GM19043 (cell line): Measurements from ENCODE around the gene HOXC10.

ENCODE experiments used
- ATAC-seq: cut with Tn5 transposase; IDR thresholded peaks from one replicate; pipeline ENCODE4 v1.9.1; 2021; ENCODE audit warnings: low read depth; ENCODE audit not compliant: unreplicated experiment

Gene HOXC10

DNA sequence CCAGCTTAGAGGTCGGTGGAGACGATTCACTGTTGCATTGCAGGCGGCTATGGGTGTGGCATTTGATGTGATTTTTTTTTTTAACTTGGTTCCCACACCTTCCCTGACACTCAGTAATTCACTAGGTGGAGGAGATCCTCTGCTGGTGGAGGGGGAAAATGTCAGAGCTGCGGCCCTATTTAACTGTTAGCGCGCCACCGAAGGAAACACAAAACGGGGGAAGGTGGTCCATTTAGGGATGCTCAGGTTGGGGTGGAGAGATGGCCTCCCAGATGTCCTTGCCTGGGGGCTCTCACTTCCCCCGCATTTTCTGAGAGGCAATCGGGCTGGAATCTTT lies 34.5 kb upstream of the HOXC10 start:
- no peak for ATAC-seq

DNA sequence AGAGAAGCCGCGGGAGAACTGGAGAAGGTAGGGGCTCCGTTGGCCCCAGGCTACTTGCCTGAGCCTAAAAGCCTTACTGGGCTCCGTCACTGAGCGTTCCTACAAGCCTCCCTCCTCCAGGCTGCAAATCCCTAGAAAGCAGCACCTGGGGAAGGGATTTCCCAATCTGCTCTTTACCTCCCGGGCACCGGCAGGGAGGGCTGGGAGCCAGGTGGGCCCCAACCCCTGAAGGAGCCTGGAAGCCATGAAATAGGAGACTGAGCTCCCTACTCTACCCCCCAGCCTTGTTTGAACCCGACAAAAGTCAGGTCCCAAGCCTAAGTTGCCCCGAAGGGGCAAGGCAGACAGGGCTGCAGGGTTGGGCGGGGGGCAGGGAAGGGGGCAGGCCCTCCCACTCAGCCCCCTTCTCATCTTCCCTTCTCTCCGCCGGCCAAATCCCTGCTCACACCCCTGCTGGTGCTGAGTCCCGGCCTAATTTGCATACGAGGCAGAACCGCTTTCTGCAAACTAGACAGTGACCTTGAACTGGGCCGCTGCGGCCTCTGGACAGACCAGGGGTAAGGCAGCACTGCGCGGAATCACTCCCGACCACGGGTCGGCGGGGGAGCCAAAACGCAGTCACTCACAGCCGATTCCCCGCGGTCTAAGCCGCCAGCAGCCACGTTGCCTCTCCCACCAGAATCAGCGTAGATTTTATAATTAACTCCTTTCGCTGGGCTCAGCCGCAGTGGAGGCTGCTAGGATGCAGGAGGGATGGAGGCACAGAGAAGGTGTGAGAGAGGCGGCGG lies 34.0 kb upstream of the HOXC10 start:
- ATAC-seq = no peak

DNA sequence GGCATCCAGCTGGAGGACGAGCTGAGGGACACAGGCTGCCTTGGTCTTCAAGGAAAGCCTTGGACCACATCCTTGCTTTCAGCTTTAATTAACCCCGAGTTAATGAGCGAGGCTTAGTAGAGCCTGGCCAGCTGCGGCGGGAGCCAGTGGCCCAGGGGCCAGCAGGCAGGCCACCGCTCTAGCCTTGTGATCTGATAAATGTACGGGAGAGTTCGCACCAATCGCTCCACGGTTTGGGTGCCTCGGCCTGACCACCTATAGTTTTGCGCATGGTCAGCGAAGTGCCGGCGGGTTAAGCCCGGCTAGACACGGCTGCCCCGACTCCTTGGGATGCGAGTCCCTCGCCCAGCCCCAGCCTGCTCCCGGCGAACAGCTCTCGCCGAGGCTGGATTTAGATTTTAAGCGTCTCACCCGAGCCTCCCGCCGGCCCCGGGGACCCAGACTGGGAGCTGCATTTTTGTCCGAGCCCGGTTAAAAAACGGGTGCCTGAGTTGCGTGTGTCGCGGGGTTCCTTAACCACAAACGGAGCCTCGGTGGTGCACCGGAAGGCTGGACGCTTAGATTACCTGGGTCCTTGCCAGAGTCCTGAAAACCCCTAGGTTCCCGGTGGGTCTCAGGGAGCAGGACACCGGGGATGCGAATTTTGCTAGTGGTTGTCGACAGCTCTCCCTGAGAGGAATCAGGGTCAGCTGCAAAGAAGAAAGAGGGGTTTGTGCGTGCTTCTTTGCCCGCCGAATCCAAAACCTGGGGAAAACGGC lies 33.2 kb upstream of the HOXC10 start:
- ATAC-seq = no peak

DNA sequence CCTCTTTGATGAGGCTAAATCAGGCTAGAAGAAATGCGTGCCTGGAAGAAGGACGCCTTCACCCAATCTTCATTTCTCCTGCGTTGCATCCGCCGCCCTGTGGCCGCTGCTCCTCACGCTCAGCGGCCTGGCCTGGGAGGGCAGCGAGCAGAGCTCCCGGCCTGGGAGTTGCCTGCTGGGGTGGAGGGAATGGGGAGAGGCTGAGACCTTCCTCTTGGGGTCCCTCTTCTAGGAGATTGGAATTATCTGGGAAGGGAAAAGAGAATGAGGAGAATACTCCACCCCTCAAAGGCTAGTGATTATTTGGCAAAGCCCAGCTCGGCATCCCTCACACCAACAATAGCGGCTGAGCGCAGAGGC lies 32.6 kb upstream of the HOXC10 start:
- no peak for ATAC-seq

DNA sequence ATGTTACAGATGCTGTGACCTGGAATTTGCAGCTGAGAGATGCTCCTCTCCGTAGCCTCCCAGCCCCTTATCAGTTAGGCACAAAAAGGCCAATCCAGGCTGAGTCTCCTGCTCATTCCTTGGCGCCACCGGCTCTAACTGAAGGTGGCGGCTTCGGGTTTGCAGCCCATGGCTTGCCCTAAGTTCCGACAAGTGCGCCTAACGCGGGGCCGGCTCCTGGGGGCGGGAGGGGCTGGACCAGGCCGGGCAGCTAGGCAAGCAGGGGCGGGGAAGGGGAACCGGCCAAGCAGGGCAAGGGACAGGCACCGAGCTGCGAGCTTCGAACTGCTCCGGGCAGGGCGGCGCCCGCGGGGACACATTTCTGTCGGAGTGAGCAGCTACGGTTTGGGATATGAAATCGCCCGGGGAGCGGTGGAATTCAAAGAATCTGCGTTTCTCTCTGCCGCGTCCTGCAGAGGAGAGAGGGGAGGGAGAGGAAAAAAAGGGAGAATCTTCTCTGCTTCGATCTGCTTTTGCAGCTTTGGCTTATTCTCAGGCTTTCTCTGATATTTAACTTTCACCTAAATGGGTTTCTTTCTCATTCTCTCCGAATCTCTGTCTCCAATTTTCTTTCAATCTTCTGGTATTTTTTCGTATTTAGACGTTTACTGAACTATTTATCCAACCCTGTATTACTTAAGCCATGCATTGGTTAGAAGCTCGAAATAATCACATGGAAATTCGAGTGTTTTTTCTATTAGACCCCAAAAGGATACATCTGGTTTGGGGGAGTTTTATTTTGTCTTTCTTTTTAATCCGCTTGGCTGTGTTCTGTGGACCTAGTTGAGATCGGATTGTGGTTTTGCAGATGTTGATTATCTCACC lies 31.8 kb upstream of the HOXC10 start:
- no peak for ATAC-seq

DNA sequence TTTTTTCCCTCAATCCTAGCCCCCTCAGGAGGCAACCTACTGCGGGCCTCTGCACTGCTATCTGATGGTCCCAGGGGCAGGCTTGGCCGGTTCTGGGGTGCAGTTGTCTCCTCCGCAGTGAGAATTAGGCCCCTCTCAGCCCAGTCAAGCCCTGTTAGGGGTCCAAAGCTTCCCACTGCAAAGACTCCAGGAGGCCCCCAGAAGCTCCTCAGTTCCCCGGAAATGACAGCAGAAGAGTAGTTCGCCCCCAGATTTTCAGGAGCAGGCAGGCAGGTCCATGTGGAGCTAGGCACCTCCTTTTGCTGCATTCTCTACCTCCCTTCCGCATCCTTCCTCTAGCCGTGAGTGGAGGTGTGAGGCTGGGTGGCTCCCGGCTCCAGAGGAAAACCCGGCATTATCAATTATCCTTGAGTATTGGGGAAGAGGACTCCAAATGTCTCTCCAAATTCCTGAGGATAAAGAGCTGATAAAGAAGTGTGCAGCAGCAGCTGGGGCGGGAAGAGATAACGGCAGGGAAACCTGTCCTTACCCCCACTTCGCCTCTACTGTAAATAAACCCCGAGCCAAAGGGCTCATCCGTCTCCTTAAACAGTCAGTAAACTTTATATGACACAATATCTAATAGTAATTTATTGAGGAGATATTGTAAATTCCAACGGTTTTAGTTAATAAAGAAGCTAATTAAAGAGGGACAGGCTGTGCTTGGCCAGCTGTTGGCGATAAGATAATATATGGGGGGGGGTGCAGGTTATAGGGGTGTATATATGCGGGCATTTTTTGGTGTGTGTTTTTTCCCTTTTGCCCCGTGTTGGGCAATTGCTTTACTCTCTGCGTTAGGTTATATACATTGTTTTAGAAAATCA lies 30.9 kb upstream of the HOXC10 start:
- no peak for ATAC-seq

DNA sequence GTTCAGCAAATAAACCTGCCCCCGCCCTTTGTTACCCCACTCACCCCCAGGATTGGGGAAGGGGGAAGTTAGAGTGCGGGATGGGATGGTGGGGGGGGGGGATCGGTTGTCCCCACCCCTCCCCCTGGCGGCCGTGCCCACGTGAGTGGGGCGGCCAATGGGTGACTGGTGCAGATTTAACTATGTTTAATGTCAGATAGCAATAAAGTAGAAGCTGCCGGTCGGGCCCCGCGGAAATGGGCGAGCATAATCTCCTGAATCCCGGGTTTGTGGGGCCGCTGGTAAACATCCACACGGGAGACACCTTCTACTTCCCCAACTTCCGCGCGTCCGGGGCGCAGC lies 30.3 kb upstream of the HOXC10 start, which contains the start of gene HOXC12:
Gene HOXC12 (plus strand): TSS at position 210 of the 342 bp plus-strand sequence. CDS start 27 bp downstream, at position 237.
- no peak for ATAC-seq

DNA sequence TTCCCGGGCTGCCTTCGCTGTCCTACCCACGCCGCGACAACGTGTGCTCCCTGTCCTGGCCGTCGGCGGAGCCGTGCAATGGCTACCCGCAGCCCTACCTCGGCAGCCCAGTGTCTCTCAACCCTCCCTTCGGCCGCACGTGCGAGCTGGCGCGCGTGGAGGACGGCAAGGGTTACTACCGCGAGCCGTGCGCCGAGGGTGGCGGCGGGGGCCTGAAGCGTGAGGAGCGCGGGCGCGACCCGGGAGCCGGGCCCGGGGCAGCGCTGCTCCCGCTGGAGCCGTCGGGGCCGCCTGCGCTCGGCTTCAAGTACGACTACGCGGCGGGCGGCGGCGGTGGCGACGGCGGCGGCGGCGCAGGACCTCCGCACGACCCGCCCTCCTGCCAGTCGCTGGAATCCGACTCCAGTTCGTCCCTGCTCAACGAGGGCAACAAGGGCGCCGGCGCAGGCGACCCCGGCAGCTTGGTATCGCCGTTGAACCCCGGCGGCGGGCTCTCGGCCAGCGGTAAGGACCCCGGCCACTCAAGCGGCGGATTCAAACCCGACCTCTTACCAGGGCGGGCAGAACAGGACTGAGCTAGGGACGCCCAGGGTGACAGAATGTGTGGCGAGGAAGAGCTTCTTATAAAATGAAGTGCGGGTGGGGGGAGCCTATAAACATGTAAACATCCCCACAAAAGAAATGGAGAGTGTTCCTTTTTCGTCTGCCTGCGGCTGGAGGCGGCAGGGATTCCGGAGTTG lies 29.7 kb upstream of the HOXC10 start:
- ATAC-seq = no peak

DNA sequence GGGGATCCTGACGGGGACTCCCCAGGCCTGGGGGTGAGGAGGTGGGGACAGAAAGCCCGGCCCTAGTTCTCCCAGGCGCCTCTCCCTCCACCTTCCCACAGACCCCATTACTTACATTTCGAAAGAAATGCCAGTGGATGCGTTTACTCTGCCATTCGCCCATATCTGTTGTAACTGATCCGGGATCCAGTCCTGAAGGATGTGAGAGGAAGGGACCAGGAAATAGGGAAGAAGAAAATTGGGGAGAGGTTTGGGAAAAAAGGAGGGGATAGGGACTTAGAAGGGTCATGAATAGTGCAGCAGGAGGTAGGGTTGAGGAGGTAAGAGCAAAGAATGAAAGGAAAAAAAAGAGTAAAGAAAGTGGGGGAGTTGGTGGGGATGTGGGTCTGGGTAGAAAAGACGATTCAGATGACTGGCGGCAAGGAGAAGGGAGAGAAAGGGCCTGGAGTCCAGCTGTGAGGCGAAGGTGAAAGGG lies 29.1 kb upstream of the HOXC10 start:
- no peak for ATAC-seq

DNA sequence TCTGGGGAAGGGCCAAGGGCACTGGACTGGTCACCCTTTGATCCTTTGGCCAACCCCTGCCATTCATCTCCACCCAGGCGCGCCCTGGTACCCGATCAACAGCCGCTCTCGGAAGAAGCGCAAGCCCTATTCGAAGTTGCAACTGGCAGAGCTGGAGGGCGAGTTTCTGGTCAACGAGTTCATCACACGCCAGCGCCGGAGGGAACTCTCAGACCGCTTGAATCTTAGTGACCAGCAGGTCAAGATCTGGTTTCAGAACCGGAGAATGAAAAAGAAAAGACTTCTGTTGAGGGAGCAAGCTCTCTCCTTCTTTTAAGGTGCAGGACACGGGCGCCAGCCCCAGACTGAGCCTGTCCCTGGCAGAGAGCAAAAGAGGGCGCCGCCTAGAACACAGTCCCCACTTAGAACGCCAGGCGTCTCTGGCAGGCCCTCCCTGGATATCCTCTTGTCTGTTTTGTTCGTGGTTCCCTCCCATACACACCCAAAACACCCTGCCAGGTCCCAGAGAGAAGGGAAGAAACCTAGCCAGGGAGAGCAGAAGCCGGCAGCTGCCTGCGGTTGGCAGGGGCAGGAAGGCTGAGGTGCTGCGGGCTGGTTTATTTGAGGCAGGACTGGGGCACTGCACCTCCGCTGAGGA lies 28.6 kb upstream of the HOXC10 start:
- ATAC-seq = no peak

DNA sequence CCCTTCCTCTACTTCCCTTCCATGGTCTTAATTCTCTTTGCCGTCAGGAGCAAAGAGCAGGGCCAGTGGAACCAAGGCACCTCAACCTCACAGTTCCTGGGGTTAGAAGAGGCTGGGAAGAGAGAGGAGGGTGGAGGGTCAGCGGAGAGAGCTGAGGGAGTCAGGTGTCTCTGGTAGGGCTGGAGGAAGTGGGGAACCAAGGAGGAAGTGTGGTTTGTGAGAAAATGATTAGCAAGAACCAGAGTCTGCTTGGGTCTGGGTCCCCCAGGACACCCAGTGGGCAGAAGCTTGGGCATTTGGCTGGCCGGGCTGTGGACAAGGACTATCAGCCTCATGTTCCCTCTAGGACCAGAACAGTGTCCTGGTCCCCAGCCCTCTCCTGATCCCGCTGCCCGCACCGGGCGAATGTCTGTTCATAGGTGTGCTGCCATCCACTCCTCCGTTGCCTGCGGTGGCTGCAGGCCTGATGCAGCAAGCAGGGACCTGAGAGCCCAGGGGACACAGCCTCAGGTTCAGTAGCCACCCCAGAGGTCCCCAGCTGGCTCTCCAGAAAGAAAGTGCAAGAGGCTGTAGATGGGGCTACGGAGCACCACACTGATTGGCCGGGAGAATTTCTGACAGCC lies 27.9 kb upstream of the HOXC10 start:
- ATAC-seq = no peak

DNA sequence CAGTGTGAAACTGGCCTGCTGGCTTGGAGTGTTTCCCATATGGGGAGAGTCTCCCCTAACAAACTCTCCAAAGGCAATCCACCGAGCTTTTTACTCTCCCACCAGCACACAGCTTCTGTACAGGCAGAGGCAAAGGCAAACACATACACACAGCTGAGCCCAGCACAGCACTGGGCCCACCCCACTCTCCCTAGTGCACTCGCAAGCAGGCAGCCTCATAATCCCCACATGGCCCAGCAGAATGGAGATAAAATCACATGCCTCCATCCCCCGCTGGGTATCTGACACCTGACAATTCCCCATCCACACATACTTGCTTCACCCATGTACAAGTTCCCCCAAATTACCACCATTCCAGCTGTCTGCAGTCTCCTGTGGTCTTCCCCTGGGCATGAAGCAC lies 26.8 kb upstream of the HOXC10 start:
- ATAC-seq = no peak

DNA sequence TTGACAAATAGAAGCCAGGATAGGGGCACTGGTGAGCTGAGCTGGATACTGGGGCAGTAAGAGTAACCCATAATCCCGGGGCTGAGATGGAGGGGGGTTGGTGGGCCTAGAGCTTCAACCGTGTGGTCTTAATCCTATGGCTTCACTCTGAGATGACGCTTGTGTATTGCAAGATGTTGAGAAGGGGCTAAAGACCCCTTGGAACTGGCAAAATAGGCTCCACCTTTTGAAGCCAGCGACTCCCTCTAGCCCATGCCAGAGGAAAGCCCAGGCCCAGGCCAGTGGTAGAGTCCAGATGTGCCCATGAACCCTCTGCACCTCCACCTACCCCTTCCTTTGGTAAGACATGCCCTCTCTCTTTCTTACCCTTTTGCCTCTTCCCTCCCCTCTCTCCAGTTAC lies 25.6 kb upstream of the HOXC10 start:
- no peak for ATAC-seq

DNA sequence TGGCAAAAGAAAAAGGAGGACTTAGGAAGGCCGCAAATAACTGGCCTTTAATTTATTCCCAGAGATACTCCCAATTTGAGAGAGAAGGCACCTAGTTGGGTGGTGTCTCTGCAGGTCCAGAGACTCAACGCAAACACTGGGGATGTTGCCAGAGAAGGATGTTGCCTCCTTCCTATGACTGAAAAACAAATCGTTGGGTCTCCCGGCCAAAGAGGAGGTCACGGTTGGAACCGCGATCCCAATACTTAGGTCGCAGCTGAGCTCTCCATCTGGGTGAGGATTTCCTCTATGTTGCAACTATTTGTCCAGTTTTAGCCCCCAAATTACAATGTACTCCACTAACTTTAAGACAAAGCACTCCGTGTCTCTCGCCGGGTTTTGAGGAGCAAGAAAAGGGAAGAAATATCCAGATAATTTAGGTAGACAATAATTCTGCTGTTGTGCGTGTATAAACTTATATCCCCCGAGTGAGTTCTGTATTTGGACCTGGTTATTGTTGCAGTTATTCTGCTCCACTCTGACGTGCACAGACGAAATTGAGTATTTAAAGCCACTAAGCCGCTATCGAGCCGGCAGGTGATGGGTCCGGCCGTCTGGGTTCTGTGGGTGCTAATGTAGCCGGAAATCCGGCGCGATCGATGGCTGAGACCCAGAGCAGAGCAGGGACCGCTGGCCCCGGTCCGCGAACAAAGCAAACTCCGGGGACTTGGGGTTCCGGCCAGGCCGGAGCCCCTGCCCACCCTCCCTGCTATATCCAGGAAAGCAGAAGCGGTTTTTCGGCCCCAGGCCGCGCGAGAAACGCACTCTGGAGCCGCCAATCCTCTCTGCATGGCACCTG lies 24.5 kb upstream of the HOXC10 start:
- no peak for ATAC-seq

DNA sequence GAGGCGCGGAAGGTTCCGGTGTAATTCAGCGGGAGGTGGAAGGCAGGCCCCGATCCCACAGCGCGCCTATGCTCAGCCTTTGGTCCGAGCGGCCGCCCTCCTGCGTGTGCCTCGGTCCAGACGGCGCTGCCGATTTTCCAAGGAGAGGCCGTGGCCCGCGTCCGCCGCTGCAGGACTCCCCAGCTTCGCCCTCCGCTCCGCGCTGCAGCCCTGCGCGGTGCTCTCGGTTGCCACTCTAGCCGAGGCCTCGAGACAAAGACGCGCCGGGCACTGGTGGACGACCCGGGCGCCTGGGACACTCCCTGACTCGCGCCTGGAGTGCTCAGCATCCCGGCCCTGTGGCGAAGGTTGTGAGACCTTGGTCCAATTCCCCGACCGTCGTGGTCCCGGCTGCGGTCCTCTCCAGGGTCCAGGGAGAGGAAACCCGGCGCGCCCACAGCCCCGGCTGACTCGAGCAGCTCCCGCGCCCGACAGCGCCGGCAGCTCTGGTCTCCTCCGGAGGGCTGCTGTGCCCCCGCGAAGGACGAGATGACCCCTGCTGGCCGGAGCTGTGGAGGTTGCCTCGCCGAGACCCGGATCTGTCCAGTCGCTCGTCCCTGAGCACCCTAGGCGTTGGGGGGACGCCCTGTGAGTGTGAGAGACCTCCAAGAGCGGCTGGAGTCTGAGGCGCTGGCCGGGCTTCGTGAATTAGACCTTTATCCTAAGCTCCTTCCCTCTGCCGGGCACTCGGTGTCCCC lies 23.8 kb upstream of the HOXC10 start:
- no peak for ATAC-seq

DNA sequence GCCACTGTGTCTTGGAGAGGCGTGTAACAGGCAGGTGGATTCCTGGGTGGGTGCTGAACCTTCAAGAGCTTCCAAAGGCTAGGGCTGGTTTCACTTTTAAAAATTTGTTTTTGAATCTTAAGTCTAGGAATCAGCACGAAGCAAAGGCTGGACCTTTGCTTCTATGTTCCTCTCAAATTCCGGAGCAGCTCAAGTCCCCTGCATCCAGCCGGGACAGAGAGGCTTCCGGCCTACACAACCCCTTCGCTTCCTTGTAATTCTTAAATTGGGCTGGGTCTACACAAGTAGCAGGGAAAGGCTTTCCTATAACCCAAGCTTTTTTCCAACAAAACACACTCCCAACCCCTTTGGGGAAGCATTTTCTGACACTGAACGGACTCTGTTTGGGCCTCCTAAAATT lies 21.9 kb upstream of the HOXC10 start:
- ATAC-seq = no peak
